CD4-positive, alpha-beta T cell treated with Interleukin-15 for 1 hour (primary cell): ENCODE results near the gene HAGH.

Source experiments
- DNase-seq: peaks from one replicate; pipeline ENCODE4 v3.0.0-alpha.2; 2020

The HAGH gene

GRCh38 chr16:1831186-1832075 is 4.8 kb upstream of the HAGH start:
- DNase-seq = no peak

GRCh38 chr16:1830213-1830612 is 3.6 kb upstream of the HAGH start:
- DNase-seq = no peak

GRCh38 chr16:1828645-1829410 is 2.2 kb upstream of the HAGH start:
- no peak for DNase-seq

- DNase-seq = no peak
These were observed 548 bp downstream of the HAGH start for GRCh38 chr16:1825864-1826690.

- DNase-seq = no peak
These were observed 1.2 kb downstream of the HAGH start for GRCh38 chr16:1825381-1825863.

GRCh38 chr16:1823821-1824220 is 2.8 kb downstream of the HAGH start:
- DNase-seq = no peak

- DNase-seq = no peak
These were observed 3.8 kb downstream of the HAGH start for GRCh38 chr16:1822801-1823200.

- DNase-seq = no peak
These were observed 4.6 kb downstream of the HAGH start for GRCh38 chr16:1821861-1822611.

GRCh38 chr16:1820946-1821290 is 5.7 kb downstream of the HAGH start:
- no peak for DNase-seq

- no peak for DNase-seq
These were observed 6.3 kb downstream of the HAGH start for GRCh38 chr16:1820096-1820945.

- DNase-seq = no peak
These were observed 7.0 kb downstream of the HAGH start for GRCh38 chr16:1819611-1820010.

GRCh38 chr16:1818873-1819525 is 7.6 kb downstream of the HAGH start:
- no peak for DNase-seq

GRCh38 chr16:1818204-1818872 is 8.3 kb downstream of the HAGH start:
- DNase-seq = no peak

- no peak for DNase-seq
These were observed 8.9 kb downstream of the HAGH start for GRCh38 chr16:1817716-1818115.

- no peak for DNase-seq
These were observed 9.4 kb downstream of the HAGH start for GRCh38 chr16:1817276-1817589.

- DNase-seq = no peak
These were observed 10.0 kb downstream of the HAGH start for GRCh38 chr16:1816396-1817275.

- no peak for DNase-seq
These were observed 11.2 kb downstream of the HAGH start for GRCh38 chr16:1815461-1815860.

- peak; percentile 52 for DNase-seq
These were observed 13.9 kb downstream of the HAGH start for GRCh38 chr16:1812732-1813163.

- no peak for DNase-seq
These were observed 16.1 kb downstream of the HAGH start for GRCh38 chr16:1810536-1810935.
